GM12865 (cell line): ENCODE results near the gene KLC3.

ENCODE experiments used
- DNase-seq: peaks from one replicate; pipeline ENCODE4 v3.0.0; 2010; ENCODE audit warnings: low read depth
- H3K4me3 ChIP-seq: 2 replicates; pipeline ENCODE4 v1.5.1; 2011; ENCODE audit warnings: mild to moderate bottlenecking, low read depth, low read length, control low read depth
- CTCF ChIP-seq: IDR thresholded peaks from 2 replicates; pipeline ENCODE4 v1.5.1; 2011; ENCODE audit warnings: low read length, control low read depth, low read depth, inconsistent platforms; ENCODE audit not compliant: insufficient read depth; ENCODE audit errors: missing control alignments

Gene KLC3

GRCh38 chr19:45320997-45321775 is 19.4 kb upstream of the KLC3 start:
- no peak for TF ChIP-seq CTCF
- H3K4me3 ChIP-seq: no peak overlapping the region
- no peak for DNase-seq

- DNase-seq: no peak
- H3K4me3 ChIP-seq: no peak overlapping the region
- no peak for TF ChIP-seq CTCF
Measured at GRCh38 chr19:45321848-45322247, 18.7 kb upstream of the KLC3 start.

GRCh38 chr19:45322311-45322710 is 18.2 kb upstream of the KLC3 start:
- no peak for TF ChIP-seq CTCF
- no peak for DNase-seq
- no peak overlapping the region for H3K4me3 ChIP-seq

GRCh38 chr19:45322744-45323281 is 17.7 kb upstream of the KLC3 start, which contains the start of gene CKM:
Gene CKM (minus strand): TSS chr19:45322875. CDS start chr19:45319713, 3,162 bp downstream.
- no peak within 1 kb of the TSS for H3K4me3 ChIP-seq
- DNase-seq: no peak
- no peak for TF ChIP-seq CTCF

- no peak overlapping the region for H3K4me3 ChIP-seq
- no peak for DNase-seq
- no peak for TF ChIP-seq CTCF
Measured at GRCh38 chr19:45323671-45324081, 16.9 kb upstream of the KLC3 start.

- no peak overlapping the region for H3K4me3 ChIP-seq
- no peak for DNase-seq
- no peak for TF ChIP-seq CTCF
Measured at GRCh38 chr19:45324349-45324907, 16.1 kb upstream of the KLC3 start.
